Left kidney (tissue), 2 donors: ENCODE data around the gene MEGF8. TPM values are rescaled to one million over a fixed set of nuclear protein-coding genes. Genes with fewer than 3 reads are reported as not detected.

Experiments
- DNase-seq: peaks from one replicate; pipeline ENCODE4 v3.0.0-alpha.2; 2013
- polyA plus RNA-seq: library from polyadenylated mRNA; unstranded; fragments of 120-200 nt; gene quantifications from one replicate; pipeline ENCODE4 v1.2.1, GENCODE V29; 2013; ENCODE audit not compliant: insufficient read length

The MEGF8 gene
- polyA plus RNA-seq, 1 donor: 38.6 TPM

- DNase-seq: no peak
These were observed 94.7 kb downstream of the MEGF8 start for GRCh38 chr19:42420055-42420544.

- DNase-seq: no peak
These were observed 95.7 kb downstream of the MEGF8 start for GRCh38 chr19:42421101-42421500.

DNA sequence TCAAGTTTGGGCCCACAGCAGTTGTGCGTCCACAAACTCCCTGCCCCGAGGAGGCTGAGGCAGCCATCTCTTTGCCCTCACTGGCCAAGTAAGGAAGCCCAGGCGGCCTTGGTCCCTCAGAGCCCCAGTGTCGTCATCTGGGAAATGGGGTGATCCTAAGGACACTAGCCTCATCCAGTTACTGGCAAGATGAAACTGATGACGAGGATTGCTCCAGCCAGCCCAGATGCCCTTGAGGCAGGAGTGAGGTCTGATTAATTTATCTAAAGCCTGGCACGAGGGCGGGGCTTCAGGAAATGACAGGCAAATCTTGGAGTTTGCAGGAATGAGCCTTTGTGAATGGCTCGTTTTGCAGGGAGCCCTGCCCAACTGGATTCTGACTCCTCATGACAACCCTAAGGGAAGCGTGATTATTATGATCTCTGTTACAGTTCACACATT lies 96.2 kb downstream of the MEGF8 start:
- no peak for DNase-seq

DNA sequence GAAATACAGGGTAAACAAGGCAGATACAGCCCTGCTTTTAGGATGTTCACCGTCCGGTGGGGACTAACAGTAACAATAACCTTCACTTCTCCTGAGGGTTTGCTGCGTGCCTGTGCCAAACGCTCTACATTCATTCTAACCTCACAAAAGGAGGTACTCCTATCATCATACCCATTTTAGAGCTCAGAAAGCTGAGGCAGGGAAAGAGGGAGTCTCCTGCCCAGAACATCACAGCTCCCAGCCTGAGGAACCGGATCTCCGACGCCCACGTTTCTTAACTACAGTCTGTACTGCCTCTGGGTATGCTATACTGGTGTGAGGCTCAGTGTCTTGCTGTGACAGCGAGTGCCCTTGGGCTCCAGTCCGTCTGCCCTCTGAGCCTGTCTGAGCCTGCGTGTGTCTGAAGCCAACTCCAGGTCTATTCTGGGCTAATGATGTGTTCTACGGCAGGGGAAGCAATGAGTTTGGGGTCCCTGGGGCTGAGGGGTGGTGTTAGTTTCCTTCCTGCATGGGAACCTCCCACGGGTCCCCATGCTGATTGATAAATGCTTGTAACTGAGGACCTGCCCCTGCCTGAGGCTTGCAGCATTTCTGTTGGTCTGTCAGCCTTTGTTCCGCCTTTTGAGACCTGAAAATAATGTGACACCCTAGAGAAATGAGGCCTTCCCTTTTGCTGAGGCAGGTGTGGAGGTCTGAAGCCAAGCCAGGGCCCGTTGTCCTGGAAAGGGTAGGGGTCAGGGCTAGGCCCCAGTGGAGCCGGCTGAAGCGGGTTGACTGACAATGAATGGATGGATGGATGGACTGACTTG lies 96.9 kb downstream of the MEGF8 start:
- no peak for DNase-seq

GRCh38 chr19:42422901-42423461 lies 97.5 kb downstream of the MEGF8 start:
- DNase-seq: peak; percentile 53

GRCh38 chr19:42423462-42424344 lies 98.3 kb downstream of the MEGF8 start:
- DNase-seq: peak; percentile 95

DNA sequence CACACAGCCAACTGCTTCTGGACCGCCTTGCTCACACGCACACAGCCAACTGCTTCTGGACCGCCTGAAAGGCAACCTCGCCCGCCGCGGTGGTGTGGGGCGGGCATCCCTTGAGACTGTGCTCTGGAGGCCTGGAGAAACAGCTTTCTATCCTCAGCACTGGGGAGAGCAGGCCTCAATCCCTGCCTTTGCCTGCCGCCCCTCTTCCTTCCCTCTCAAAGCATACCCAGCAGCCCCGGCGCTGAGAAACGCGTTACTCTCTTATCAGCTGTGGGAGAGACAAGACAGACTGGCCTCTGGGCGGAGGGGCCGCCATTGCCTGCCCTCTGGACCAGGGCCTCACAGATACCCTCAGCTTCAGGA lies 98.9 kb downstream of the MEGF8 start:
- DNase-seq: no peak

- DNase-seq: no peak
These were observed 99.3 kb downstream of the MEGF8 start for GRCh38 chr19:42424712-42425131.

DNA sequence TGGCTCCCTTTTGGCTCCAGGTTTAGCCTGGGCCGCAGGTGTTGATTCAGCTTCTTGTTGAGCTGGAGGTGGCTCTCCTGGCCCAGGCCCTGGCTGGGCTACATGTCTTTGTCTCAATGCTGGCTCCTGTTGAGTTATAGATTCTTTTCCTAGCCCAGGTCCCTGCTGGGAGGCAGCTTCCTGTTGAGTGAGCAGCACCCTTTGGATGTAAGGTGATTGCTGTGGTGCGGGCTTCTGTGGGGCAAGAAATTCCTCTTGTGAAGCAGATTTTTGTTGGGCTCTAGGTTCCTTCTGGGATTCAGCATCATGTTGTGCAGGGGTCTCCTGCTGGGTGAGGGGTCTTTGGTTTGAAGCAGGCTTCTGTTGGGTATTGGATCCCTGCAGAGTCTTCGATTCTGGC lies 101.2 kb downstream of the MEGF8 start:
- DNase-seq: no peak

- DNase-seq: peak; percentile 67
These were observed 101.9 kb downstream of the MEGF8 start, which contains the start of gene LIPE for GRCh38 chr19:42427313-42427712. TSS of gene LIPE (minus strand) at chr19:42427388. CDS start at chr19:42427149, 239 bp downstream.

Other genes starting within 250 kb of the MEGF8 start
- 12.0 TPM for gene ZNF574, start 249.5 kb upstream of the MEGF8 start, polyA plus RNA-seq
- 0.70 TPM for gene POU2F2, start 193.2 kb upstream of the MEGF8 start, polyA plus RNA-seq
- 20.2 TPM for gene DEDD2, start 108.0 kb upstream of the MEGF8 start, polyA plus RNA-seq
- gene ZNF526, start 105.3 kb upstream of the MEGF8 start, polyA plus RNA-seq: 7.9 TPM
- 71.9 TPM for gene GSK3A, start 83.0 kb upstream of the MEGF8 start, polyA plus RNA-seq
- 64.5 TPM for gene ERF, start 70.5 kb upstream of the MEGF8 start, polyA plus RNA-seq
- 46.0 TPM for gene CIC, start 56.4 kb upstream of the MEGF8 start, polyA plus RNA-seq
- gene PRR19, start 23.5 kb upstream of the MEGF8 start, polyA plus RNA-seq: 1.5 TPM
- 74.8 TPM for gene PAFAH1B3, start 23.0 kb upstream of the MEGF8 start, polyA plus RNA-seq
- gene TMEM145, start 12.3 kb upstream of the MEGF8 start, polyA plus RNA-seq: 1.3 TPM
- 0.55 TPM for gene CNFN, start 64.7 kb downstream of the MEGF8 start, polyA plus RNA-seq
- 10.0 TPM for gene LIPE, start 101.8 kb downstream of the MEGF8 start, polyA plus RNA-seq
- not detected for gene CXCL17, start 117.3 kb downstream of the MEGF8 start, polyA plus RNA-seq
- 11.9 TPM for gene CEACAM1, start 202.8 kb downstream of the MEGF8 start, polyA plus RNA-seq